Measurements from ENCODE around the gene KLHL15.
"Not testable (repeated sequence)": the region's sequence is repeated elsewhere in the genome, so short reads cannot be mapped to it uniquely, and the experiment has no call there.

Gene KLHL15

GRCh38 chrX:24018809-24019208, 8.2 kb downstream of the KLHL15 start:
- no peak for DNase-seq (ENCODE audit: low read depth)

GRCh38 chrX:24017674-24018073, 9.3 kb downstream of the KLHL15 start:
- no peak for DNase-seq (ENCODE audit: low read depth)

GRCh38 chrX:24014388-24015018, 12.5 kb downstream of the KLHL15 start:
- DNase-seq (ENCODE audit: low read depth) = peak; percentile 17

- DNase-seq (ENCODE audit: low read depth) = no peak
Measured at GRCh38 chrX:24012266-24012665, 14.7 kb downstream of the KLHL15 start.

- DNase-seq (ENCODE audit: low read depth) = no peak
Measured at GRCh38 chrX:24005867-24006266, 21.1 kb downstream of the KLHL15 start.

GRCh38 chrX:24005028-24005427, 22.0 kb downstream of the KLHL15 start:
- no peak for DNase-seq (ENCODE audit: low read depth)

- no peak for DNase-seq (ENCODE audit: low read depth)
Measured at GRCh38 chrX:24002792-24003191, 24.2 kb downstream of the KLHL15 start.

- no peak for DNase-seq (ENCODE audit: low read depth)
Measured at GRCh38 chrX:24002167-24002566, 24.8 kb downstream of the KLHL15 start.

GRCh38 chrX:23999671-24000070, 27.3 kb downstream of the KLHL15 start:
- no peak for DNase-seq (ENCODE audit: low read depth)

GRCh38 chrX:23993012-23993633, 33.9 kb downstream of the KLHL15 start:
- DNase-seq (ENCODE audit: low read depth) = no peak

- no peak for DNase-seq (ENCODE audit: low read depth)
Measured at GRCh38 chrX:23992431-23992830, 34.6 kb downstream of the KLHL15 start.

GRCh38 chrX:23990455-23990854, 36.5 kb downstream of the KLHL15 start:
- no peak for DNase-seq (ENCODE audit: low read depth)

- no peak for DNase-seq (ENCODE audit: low read depth)
Measured at GRCh38 chrX:23989689-23990088, 37.3 kb downstream of the KLHL15 start.

- no peak for DNase-seq (ENCODE audit: low read depth)
Measured at GRCh38 chrX:23982891-23983290, 44.1 kb downstream of the KLHL15 start.

- no peak for DNase-seq (ENCODE audit: low read depth)
Measured at GRCh38 chrX:23981711-23982110, 45.3 kb downstream of the KLHL15 start.

- no peak for DNase-seq (ENCODE audit: low read depth)
Measured at GRCh38 chrX:23981222-23981621, 45.8 kb downstream of the KLHL15 start.

- no peak for DNase-seq (ENCODE audit: low read depth)
Measured at GRCh38 chrX:23980011-23980441, 47.0 kb downstream of the KLHL15 start.

- DNase-seq (ENCODE audit: low read depth) = no peak
Measured at GRCh38 chrX:23978491-23978890, 48.5 kb downstream of the KLHL15 start.

GRCh38 chrX:23965630-23966029, 61.4 kb downstream of the KLHL15 start:
- not testable (repeated sequence) for DNase-seq (ENCODE audit: low read depth)

- no peak for DNase-seq (ENCODE audit: low read depth)
Measured at GRCh38 chrX:23964191-23964590, 62.8 kb downstream of the KLHL15 start.

- no peak for DNase-seq (ENCODE audit: low read depth)
Measured at GRCh38 chrX:23959781-23960180, 67.2 kb downstream of the KLHL15 start.

GRCh38 chrX:23954396-23954795, 72.6 kb downstream of the KLHL15 start:
- DNase-seq (ENCODE audit: low read depth) = no peak

- no peak for DNase-seq (ENCODE audit: low read depth)
Measured at GRCh38 chrX:23953908-23954269, 73.1 kb downstream of the KLHL15 start.

All from activated T-helper 9 cell treated with anti-CD3 and anti-CD28 coated beads, Interleukin-2, amount 50 U/mL, for 16 hours (primary cell).